HEK293 (cell line): Measurements from ENCODE around the gene SSBP2.

Source experiments
- CTCF ChIA-PET: fragments of 350-600 bp; formaldehyde crosslinking; extraction: SDS; loops from one replicate; lab custom pipeline; 2021; ENCODE audit warnings: antibody characterized with exemption; lab: Yijun Ruan, JAX
- POLR2A ChIA-PET: fragments of 300-600 bp; formaldehyde crosslinking; extraction: SDS; loops from one replicate; lab custom pipeline; 2020; ENCODE audit warnings: antibody characterized with exemption, inconsistent platforms; lab: Yijun Ruan, JAX
- H3K27ac ChIP-seq: fragments of 200-500 bp; sonication (Bioruptor generic); 2 replicates; pipeline ENCODE4 v1.5.1; 2014; ENCODE audit warnings: low read depth, low read length, control low read depth, inconsistent platforms; ENCODE audit errors: extremely low read depth
- H3K36me3 ChIP-seq, 2 experiments: fragments of 200-500 bp in 1 of 2; sonication (Bioruptor generic) in 1 of 2; 1 replicate in 1 of 2; 2 replicates in 1 of 2; pipeline ENCODE4 v1.5.1; 2014 to 2017; ENCODE audit warnings: inconsistent platforms in 2 of 2, low read length in 2 of 2; ENCODE audit not compliant: control insufficient read depth in 2 of 2, insufficient read depth in 1 of 2
- H3K4me1 ChIP-seq: fragments of 200-500 bp; sonication (Bioruptor generic); 2 replicates; pipeline ENCODE4 v1.5.1; 2014; ENCODE audit warnings: mild to moderate bottlenecking, low read length, inconsistent platforms; ENCODE audit not compliant: control insufficient read depth, insufficient read depth
- H3K4me3 ChIP-seq: 2 replicates; pipeline ENCODE4 v1.5.1; 2011; ENCODE audit warnings: low read depth, mild to moderate bottlenecking, control low read depth, low read length, moderate library complexity
- H3K9me3 ChIP-seq: fragments of 200-500 bp; sonication (Bioruptor generic); 2 replicates; pipeline ENCODE4 v1.5.1; 2014; ENCODE audit warnings: low read depth, low read length, inconsistent platforms; ENCODE audit not compliant: control insufficient read depth, insufficient read depth
- GLIS1 ChIP-seq: fragments of 450-650 bp; formaldehyde crosslinking; IDR thresholded peaks from 2 replicates; pipeline ENCODE4 v1.5.1; 2016; ENCODE audit warnings: missing biosample characterization, missing genetic modification characterization
- KLF10 ChIP-seq: fragments of 450-650 bp; IDR thresholded peaks from 2 replicates; pipeline ENCODE4 v1.5.1; 2018; ENCODE audit warnings: missing biosample characterization, mild to moderate bottlenecking, missing genetic modification characterization
- OSR2 ChIP-seq: fragments of 450-650 bp; formaldehyde crosslinking; IDR thresholded peaks from 2 replicates; pipeline ENCODE4 v1.5.1; 2016; ENCODE audit warnings: missing biosample characterization, missing genetic modification characterization
- ZBTB10 ChIP-seq: fragments of 450-650 bp; formaldehyde crosslinking; IDR thresholded peaks from 2 replicates; pipeline ENCODE4 v1.5.1; 2016; ENCODE audit warnings: missing biosample characterization, missing genetic modification characterization
- ZBTB11 ChIP-seq: fragments of 450-650 bp; formaldehyde crosslinking; conservative IDR thresholded peaks from 2 replicates; pipeline ENCODE4 v1.5.1; 2016; ENCODE audit warnings: low read depth, missing biosample characterization, missing genetic modification characterization
- ZNF148 ChIP-seq: fragments of 450-650 bp; formaldehyde crosslinking; IDR thresholded peaks from 2 replicates; pipeline ENCODE4 v1.5.0; 2017; ENCODE audit warnings: missing biosample characterization, missing genetic modification characterization, borderline replicate concordance
- ZNF416 ChIP-seq: fragments of 450-650 bp; formaldehyde crosslinking; IDR thresholded peaks from 2 replicates; pipeline ENCODE4 v1.5.1; 2016; ENCODE audit warnings: missing biosample characterization, missing genetic modification characterization
- ZNF518A ChIP-seq: fragments of 450-650 bp; formaldehyde crosslinking; conservative IDR thresholded peaks from 2 replicates; pipeline ENCODE4 v1.5.1; 2016; ENCODE audit warnings: low read depth, missing biosample characterization, missing genetic modification characterization
- ZNF521 ChIP-seq: fragments of 450-650 bp; formaldehyde crosslinking; IDR thresholded peaks from 2 replicates; pipeline ENCODE4 v1.5.1; 2017; ENCODE audit warnings: missing biosample characterization, mild to moderate bottlenecking, missing genetic modification characterization
- ZNF639 ChIP-seq: fragments of 450-650 bp; formaldehyde crosslinking; IDR thresholded peaks from 2 replicates; pipeline ENCODE4 v1.5.1; 2016; ENCODE audit warnings: missing biosample characterization, missing genetic modification characterization
- ZNF830 ChIP-seq: fragments of 450-650 bp; IDR thresholded peaks from 2 replicates; pipeline ENCODE4 v1.5.0; 2018; ENCODE audit warnings: missing biosample characterization, missing genetic modification characterization, low read depth, mild to moderate bottlenecking, moderate library complexity

SSBP2 gene

GRCh38 chr5:81400375-81400774, 350.5 kb downstream of the SSBP2 start:
- Histone ChIP-seq H3K4me3 (no peak overlapping the region), H3K4me1 (no peaks in the 10 kb centered on the region), H3K36me3 (no peaks in the 10 kb centered on the region), H3K27ac (no peak overlapping the region), H3K9me3 (no peaks in the 10 kb centered on the region)
- POLR2A ChIA-PET = interaction anchor here (0.7 kb wide), 1 partner anchor 97 kb away, joined by 4 read pairs; no protein-coding TSS in a partner anchor
- CTCF ChIA-PET = no interaction called here
- TF ChIP-seq GLIS1 (no peak), KLF10 (no peak), OSR2 (tag by site-specific recombination) (no peak), ZNF639 (no peak), ZNF830 (tag by site-specific recombination) (no peak), ZNF148 (tag by site-specific recombination) (no peak), ZNF416 (tag by site-specific recombination) (no peak), ZBTB11 (tag by site-specific recombination) (no peak)
- TF ChIP-seq, all 188 proteins: peak for 0

- no peak overlapping the region for H3K4me3 ChIP-seq
- no peak overlapping the region for H3K27ac ChIP-seq
- no peaks in the 10 kb centered on the region for H3K9me3 ChIP-seq
- ChIA-PET POLR2A (no interaction called here), CTCF (no interaction called here)
- H3K4me1 ChIP-seq = no peaks in the 10 kb centered on the region
- H3K36me3 ChIP-seq = no peaks in the 10 kb centered on the region
- TF ChIP-seq ZNF521 (tag by site-specific recombination) (no peak), ZBTB10 (tag by site-specific recombination) (no peak), ZNF518A (no peak)
Measured at GRCh38 chr5:81398741-81399140, 352.2 kb downstream of the SSBP2 start.
